Tibial artery (tissue), 4 donors: ENCODE results near the gene EHBP1L1.

Experiments used
- DNase-seq, 2 donors: peaks; one replicate each; pipeline ENCODE4 v3.0.0-alpha.2; 2019
- H3K27ac ChIP-seq, 2 donors: fragments of 200-600 bp; sonication (generic) in 1 of 2; 1 replicate in 1 of 2; 2 replicates in 1 of 2; pipeline ENCODE4 v1.5.1; 2018 to 2019; ENCODE audit warnings: mild to moderate bottlenecking in 1 of 2
- H3K27me3 ChIP-seq, 2 donors: fragments of 200-600 bp; sonication (generic) in 1 of 2; one replicate each; pipeline versions ENCODE4 v1.5.1 to v1.6.0; 2016 to 2019
- H3K36me3 ChIP-seq, 3 donors: fragments of 200-600 bp; sonication (generic) in 2 of 3; one replicate each; pipeline ENCODE4 v1.5.1; 2016 to 2019; ENCODE audit warnings: mild to moderate bottlenecking in 2 of 3
- H3K4me1 ChIP-seq, 4 donors: fragments of 200-600 bp; sonication (generic) in 2 of 4; 1 replicate in 3 of 4; 2 replicates in 1 of 4; pipeline ENCODE4 v1.5.1; 2016 to 2019
- H3K4me3 ChIP-seq, 2 donors: fragments of 200-600 bp; sonication (generic) in 1 of 2; 1 replicate in 1 of 2; 2 replicates in 1 of 2; pipeline ENCODE4 v1.5.1; 2018 to 2019; ENCODE audit warnings: mild to moderate bottlenecking in 2 of 2
- H3K9me3 ChIP-seq, 3 donors: fragments of 200-600 bp; sonication (generic) in 1 of 3; one replicate each; pipeline ENCODE4 v1.5.1; 2016 to 2019
- CTCF ChIP-seq, 2 experiments: fragments of 200-600 bp in 1 of 2; fragments of 450-650 bp in 1 of 2; IDR thresholded peaks; one replicate each; pipeline ENCODE4 v1.5.1; 2017 to 2019; ENCODE audit warnings: antibody characterized with exemption in 2 of 2, mild to moderate bottlenecking in 1 of 2, moderate library complexity in 1 of 2
- intact Hi-C: fragments of 100-400 bp; cut with DNase I; formaldehyde crosslinking; loops from one replicate; pipeline ENCODE4 v1.15.0; 2023; ENCODE audit warnings: low total_unique reads

Gene EHBP1L1

GRCh38 chr11:65599216-65599954 lies 23.5 kb downstream of the EHBP1L1 start:
- peak in 1 of 2 donors; percentile 66 for DNase-seq
- H3K27me3 ChIP-seq: no peaks in the 10 kb centered on the region
- peaks cover 19 to 78% (median 62%) of the 10 kb centered on the region in 3 donors for H3K36me3 ChIP-seq
- H3K4me3 ChIP-seq: no peak overlapping the region
- no peak overlapping the region for H3K27ac ChIP-seq
- H3K4me1 ChIP-seq: peaks cover 0 to 7% (median 0%) of the 10 kb centered on the region in 4 donors
- no peaks in the 10 kb centered on the region for H3K9me3 ChIP-seq
- no peak for TF ChIP-seq CTCF (IDR thresholded peaks at IDR 0.05)
- intact Hi-C loops: no loop called here

DNA sequence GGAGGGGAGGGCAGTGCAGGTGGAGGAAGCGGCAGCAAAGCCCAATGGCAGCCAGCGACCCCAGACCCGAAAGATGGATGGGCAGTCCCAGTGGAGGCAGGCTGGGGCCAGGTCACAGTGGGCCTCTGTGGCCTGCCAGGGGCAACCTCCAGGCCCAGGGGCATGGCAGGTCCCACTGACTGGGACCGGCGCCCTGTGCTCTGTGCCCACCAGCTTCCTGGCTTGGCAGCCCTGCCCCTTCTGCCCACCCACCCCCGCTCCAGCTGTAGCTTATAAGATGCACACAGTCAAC lies 24.0 kb downstream of the EHBP1L1 start:
- peaks cover 0 to 7% (median 0%) of the 10 kb centered on the region in 4 donors for H3K4me1 ChIP-seq
- intact Hi-C loops: no loop called here
- no peaks in the 10 kb centered on the region for H3K27me3 ChIP-seq
- no peak overlapping the region for H3K4me3 ChIP-seq
- peaks cover 24 to 83% (median 67%) of the 10 kb centered on the region in 3 donors for H3K36me3 ChIP-seq
- no peak overlapping the region for H3K27ac ChIP-seq
- H3K9me3 ChIP-seq: no peaks in the 10 kb centered on the region
- TF ChIP-seq CTCF (IDR thresholded peaks at IDR 0.05): no peak
- DNase-seq: peak in 1 of 2 donors; percentile 61

GRCh38 chr11:65604258-65604657 lies 28.4 kb downstream of the EHBP1L1 start:
- TF ChIP-seq CTCF (IDR thresholded peaks at IDR 0.05): no peak
- intact Hi-C loops: no loop called here
- peaks cover 0 to 19% (median 16%) of the 10 kb centered on the region in 4 donors for H3K4me1 ChIP-seq
- H3K27me3 ChIP-seq: no peaks in the 10 kb centered on the region
- H3K36me3 ChIP-seq: peaks cover 15 to 96% (median 67%) of the 10 kb centered on the region in 3 donors
- no peaks in the 10 kb centered on the region for H3K9me3 ChIP-seq
- H3K4me3 ChIP-seq: no peak overlapping the region
- no peak overlapping the region for H3K27ac ChIP-seq
- DNase-seq: no peak

- Histone ChIP-seq H3K4me3 (peak overlapping the region; percentile 39 to 53), H3K27ac (peak overlapping the region; percentile 73 to 78), H3K27me3 (no peaks in the 10 kb centered on the region), H3K4me1 (peaks cover 0 to 47% (median 42%) of the 10 kb centered on the region in 4 donors), H3K36me3 (peaks cover 15 to 95% (median 45%) of the 10 kb centered on the region in 3 donors), H3K9me3 (no peaks in the 10 kb centered on the region)
- peak; percentile 95 to 98 for DNase-seq
- intact Hi-C loops: no loop called here
- peak in 1 of 2 experiments; percentile 12 for TF ChIP-seq CTCF (IDR thresholded peaks at IDR 0.05)
Measured at GRCh38 chr11:65606876-65607613, 31.2 kb downstream of the EHBP1L1 start.

DNA sequence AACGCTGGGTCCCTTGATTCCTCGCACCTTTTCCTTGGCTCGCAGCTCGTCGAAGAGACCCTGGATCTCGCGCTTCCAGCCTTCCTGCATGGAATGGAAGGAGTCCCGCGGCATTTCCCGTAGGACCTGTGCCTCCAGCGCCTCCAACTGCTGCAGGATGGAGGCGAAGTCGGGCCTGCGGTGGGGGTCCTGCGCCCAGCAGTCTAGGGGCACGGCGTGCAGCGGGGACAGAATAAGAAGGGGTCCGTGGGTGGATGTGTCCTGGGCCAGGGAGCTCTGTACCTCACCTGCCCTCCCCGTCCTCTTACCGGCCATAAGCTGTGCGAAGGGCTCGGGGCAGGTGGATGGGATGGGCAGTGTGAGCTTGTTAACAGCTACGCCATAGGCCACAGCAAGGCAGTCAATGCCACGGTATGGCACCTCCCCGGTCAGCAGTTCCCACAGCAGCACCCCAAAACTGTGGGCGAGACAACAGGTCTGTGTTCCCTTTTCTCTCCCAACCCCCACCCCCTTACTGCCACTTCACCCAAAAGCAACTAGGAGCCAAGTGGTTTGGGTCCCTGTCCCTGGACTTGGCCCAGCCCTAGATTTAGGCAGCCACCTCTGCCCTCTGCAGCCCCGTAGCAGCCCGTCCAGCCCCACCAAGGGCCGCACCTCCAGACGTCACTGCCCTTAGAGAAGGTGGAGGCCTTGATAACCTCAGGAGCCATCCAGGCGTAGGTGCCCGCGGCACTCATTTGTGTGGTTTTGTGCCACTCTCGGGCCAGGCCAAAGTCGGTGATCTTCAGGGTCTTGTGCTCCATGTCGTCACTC lies 32.0 kb downstream of the EHBP1L1 start:
- intact Hi-C loops: no loop called here

More for the DNA sequence above, 32.0 kb downstream of the EHBP1L1 start:
- Histone ChIP-seq H3K4me1 (peaks cover 0 to 54% (median 49%) of the 10 kb centered on the region in 4 donors), H3K27me3 (no peaks in the 10 kb centered on the region), H3K36me3 (peaks cover 15 to 95% (median 41%) of the 10 kb centered on the region in 3 donors), H3K27ac (peak overlapping the region; percentile 73 to 78), H3K9me3 (no peaks in the 10 kb centered on the region), H3K4me3 (peak overlapping the region; percentile 39 to 53)
- TF ChIP-seq CTCF (IDR thresholded peaks at IDR 0.05): no peak
- DNase-seq: peak in 1 of 2 donors; percentile 64
